A549 (cell line): ENCODE results near the gene SH3PXD2A. TPM values are rescaled to one million over a fixed set of nuclear protein-coding genes. Genes with fewer than 3 reads are reported as not detected.
"Not testable (repeated sequence)": the region's sequence is repeated elsewhere in the genome, so short reads cannot be mapped to it uniquely, and the experiment has no call there.

Source experiments
- ATAC-seq, 2 experiments: fragments of 200-7000 bp in 1 of 2; fragments of >200 bp in 1 of 2; cut with Nextera tagmentation in 1 of 2; cut with Tn5 transposase in 1 of 2; 3 replicates each; pipeline versions ENCODE4 v1.8.0 to v1.9.1; 2018 to 2020; ENCODE audit warnings: mild to moderate bottlenecking in 1 of 2, moderate library complexity in 1 of 2
- CTCF ChIA-PET: fragments of 300-600 bp; sonication (Branson Sonifier 250); formaldehyde crosslinking; extraction: SDS; loops from one replicate; lab custom pipeline; 2021; ENCODE audit warnings: antibody characterized with exemption, inconsistent platforms; lab: Yijun Ruan, JAX
- POLR2A ChIA-PET: fragments of 350-600 bp; formaldehyde crosslinking; extraction: SDS; loops from one replicate; lab custom pipeline; 2021; ENCODE audit warnings: antibody characterized with exemption, inconsistent platforms; lab: Yijun Ruan, JAX
- DNase-seq, 2 experiments: peaks; one replicate each; pipeline versions ENCODE4 v3.0.0 to v3.0.0-alpha.2; 2011 to 2016; ENCODE audit warnings: low read depth in 1 of 2, low spot score in 1 of 2
- FAIRE-seq: peaks from 2 replicates; lab custom pipeline; 2011; peaks lifted over from hg19 to GRCh38; lab: Jason Lieb, UNC
- H3K27ac ChIP-seq, 2 experiments: fragments of >200 bp; sonication (Bioruptor Twin); formaldehyde crosslinking; 3 replicates each; pipeline ENCODE4 v1.5.1; 2016 to 2017
- H3K4me1 ChIP-seq: fragments of >200 bp; sonication (Bioruptor Twin); formaldehyde crosslinking; 3 replicates; pipeline ENCODE4 v1.6.1; 2016
- H3K4me2 ChIP-seq: fragments of >200 bp; sonication (Bioruptor Twin); formaldehyde crosslinking; 3 replicates; pipeline ENCODE4 v1.6.1; 2016
- H3K4me3 ChIP-seq: fragments of >200 bp; sonication (Bioruptor Twin); formaldehyde crosslinking; 3 replicates; pipeline ENCODE4 v1.5.1; 2016
- H3K9me3 ChIP-seq: fragments of >200 bp; sonication (Bioruptor Twin); formaldehyde crosslinking; 3 replicates; pipeline ENCODE4 v1.6.1; 2016
- ELK1 ChIP-seq: fragments of 150-350 bp; IDR thresholded peaks from 2 replicates; pipeline ENCODE4 v1.6.1; 2014; ENCODE audit warnings: low read depth, mild to moderate bottlenecking, low read length
- ESRRA ChIP-seq: fragments of 150-350 bp; IDR thresholded peaks from 2 replicates; pipeline ENCODE4 v1.6.1; 2014; ENCODE audit warnings: mild to moderate bottlenecking, low read length, borderline replicate concordance
- FOSB ChIP-seq: fragments of 250-450 bp; sonication (Bioruptor Pico); IDR thresholded peaks from 2 replicates; pipeline ENCODE4 v1.5.0; 2020; ENCODE audit warnings: mild to moderate bottlenecking, moderate library complexity
- HOXB5 ChIP-seq: fragments of 250-450 bp; sonication (Bioruptor Pico); IDR thresholded peaks from 2 replicates; pipeline ENCODE4 v1.5.0; 2020; ENCODE audit warnings: mild to moderate bottlenecking, moderate library complexity
- KDM1A ChIP-seq: fragments of 200-600 bp; sonication (generic); IDR thresholded peaks from 2 replicates; pipeline ENCODE4 v1.6.1; 2016; ENCODE audit warnings: low read depth, mild to moderate bottlenecking
- MAFK ChIP-seq: fragments of 450-650 bp; IDR thresholded peaks from 2 replicates; pipeline ENCODE4 v1.6.1; 2014; ENCODE audit not compliant: partially characterized antibody
- PBX3 ChIP-seq: IDR thresholded peaks from 2 replicates; pipeline ENCODE4 v1.6.1; 2012
- PHF8 ChIP-seq: fragments of 200-600 bp; sonication (generic); IDR thresholded peaks from 2 replicates; pipeline ENCODE4 v1.6.1; 2016; ENCODE audit warnings: low read depth, mild to moderate bottlenecking, antibody characterized with exemption, moderate library complexity, borderline replicate concordance
- POLR2AphosphoS2 ChIP-seq: conservative IDR thresholded peaks from 2 replicates; pipeline ENCODE4 v1.6.1; 2012; ENCODE audit warnings: low read length, improper control_type of control experiment, inconsistent platforms
- RARB ChIP-seq: fragments of 250-450 bp; sonication (Bioruptor Pico); IDR thresholded peaks from 2 replicates; pipeline ENCODE4 v1.8.0; 2021; ENCODE audit warnings: mild to moderate bottlenecking, moderate library complexity
- REST ChIP-seq: fragments of 200-600 bp; sonication (generic); IDR thresholded peaks from 2 replicates; pipeline ENCODE4 v1.6.1; 2016; ENCODE audit warnings: antibody characterized with exemption, mild to moderate bottlenecking, moderate library complexity
- RFX5 ChIP-seq: fragments of 450-650 bp; IDR thresholded peaks from 2 replicates; pipeline ENCODE4 v1.7.1; 2014; ENCODE audit warnings: antibody characterized with exemption, mild to moderate bottlenecking, moderate library complexity
- TP53 ChIP-seq: fragments of 250-450 bp; sonication (Bioruptor Pico); IDR thresholded peaks from 2 replicates; pipeline ENCODE4 v1.5.0; 2021; ENCODE audit warnings: mild to moderate bottlenecking, moderate library complexity
- ZC3H11A ChIP-seq: fragments of 450-650 bp; IDR thresholded peaks from 2 replicates; pipeline ENCODE4 v1.6.1; 2014; ENCODE audit warnings: antibody characterized with exemption, mild to moderate bottlenecking
- WGBS: methylation state at CpG from one replicate; pipeline ENCODE4 v1.1.6; 2017; ENCODE audit errors: missing lambda C conversion rate; 5-methylcytosine and 5-hydroxymethylcytosine counted together
- polyA plus RNA-seq, 4 experiments: library from polyadenylated mRNA; depleted of rRNA in 3 of 4; stranded (reverse); fragments of >200 nt; fragmentation: RNase III in 1 of 4; extraction: RNeasy Plus Mini Kit Qiagen cat#74134 plus additional on column Dnase treatment in 1 of 4; gene quantifications; 2 replicates in 3 of 4; 3 replicates in 1 of 4; pipeline ENCODE4 v1.2.3, GENCODE V29; 2011 to 2017

SH3PXD2A gene
- polyA plus RNA-seq, 2 of the 4 experiments (the other 2 are of a cell fraction) = 2.4 to 3.9 TPM

- TF ChIP-seq KDM1A = no peak
- TF ChIP-seq MAFK = no peak
Measured at GRCh38 chr10:103610921-103611511, 244.4 kb downstream of the SH3PXD2A start (continued).

GRCh38 chr10:103610083-103610472 lies 245.3 kb downstream of the SH3PXD2A start:
- ATAC-seq (no peak), FAIRE-seq (no peak), DNase-seq (no peak)
- Histone ChIP-seq H3K4me2 (no peak overlapping the region), H3K4me3 (no peak overlapping the region), H3K4me1 (no peaks in the 10 kb centered on the region), H3K27ac (no peak overlapping the region), H3K9me3 (no peaks in the 10 kb centered on the region)
- WGBS = 87% methylated on average over 2 of the region's 2 CpGs
- TF ChIP-seq PBX3 (no peak), ELK1 (no peak), ESRRA (no peak), REST (no peak), RARB (CRISPR knock-in tag) (no peak), TP53 (CRISPR knock-in tag) (no peak), POLR2AphosphoS2 (no peak)
- ChIA-PET CTCF (interaction anchor here (1.2 to 3.5 kb wide), 4 partner anchors 11 to 278 kb away, joined by 5 to 21 read pairs (median 6); no protein-coding TSS in a partner anchor), POLR2A (no interaction called here)

GRCh38 chr10:103609231-103610082 lies 245.9 kb downstream of the SH3PXD2A start:
- no peak for FAIRE-seq
- POLR2A ChIA-PET = no interaction called here
- no peak for TF ChIP-seq KDM1A
- no peak for TF ChIP-seq FOSB (CRISPR knock-in tag)
- no peak for TF ChIP-seq ZC3H11A
- no peak for TF ChIP-seq PHF8
- no peak for TF ChIP-seq RFX5
- no peak for TF ChIP-seq HOXB5 (CRISPR knock-in tag)
- TF ChIP-seq, all 56 proteins: peak for 0
- H3K27ac ChIP-seq = no peak overlapping the region
- CTCF ChIA-PET = interaction anchor here (0.7 to 3.5 kb wide), 7 partner anchors 10 to 278 kb away, joined by 3 to 21 read pairs (median 5); no protein-coding TSS in a partner anchor
- 92% methylated on average over 8 of the region's 8 CpGs for WGBS
- no peak overlapping the region for H3K4me3 ChIP-seq
- no peaks in the 10 kb centered on the region for H3K4me1 ChIP-seq
- DNase-seq = no peak
- no peak overlapping the region for H3K4me2 ChIP-seq
- H3K9me3 ChIP-seq = no peaks in the 10 kb centered on the region
- no peak for ATAC-seq

GRCh38 chr10:103608056-103608455 lies 247.3 kb downstream of the SH3PXD2A start:
- not testable (repeated sequence) for FAIRE-seq, DNase-seq

GRCh38 chr10:103607051-103607450 lies 248.3 kb downstream of the SH3PXD2A start:
- H3K4me2 ChIP-seq, CTCF ChIA-PET: not testable (repeated sequence)

More at GRCh38 chr10:103608056-103608455, 247.3 kb downstream of the SH3PXD2A start:
- H3K9me3 ChIP-seq, ATAC-seq, H3K27ac ChIP-seq, POLR2A ChIA-PET, H3K4me1 ChIP-seq, H3K4me2 ChIP-seq, H3K4me3 ChIP-seq: not testable (repeated sequence)
- 89% methylated on average over 10 of the region's 11 CpGs for WGBS
- CTCF ChIA-PET = interaction anchor here (0.8 to 1.3 kb wide), 2 partner anchors 49 to 71 kb away, joined by 3 to 5 read pairs; no protein-coding TSS in a partner anchor

GRCh38 chr10:103606097-103606438 lies 249.3 kb downstream of the SH3PXD2A start:
- ATAC-seq, DNase-seq, FAIRE-seq, POLR2A ChIA-PET, H3K9me3 ChIP-seq, H3K4me2 ChIP-seq, H3K4me3 ChIP-seq, H3K27ac ChIP-seq, H3K4me1 ChIP-seq: not testable (repeated sequence)
- 94% methylated on average over 1 of the region's 1 CpG for WGBS
- CTCF ChIA-PET = interaction anchor here (0.7 to 18.9 kb wide), 16 partner anchors 8 to 279 kb away, joined by 3 to 265 read pairs (median 4); partner anchors contain the start of gene SH3PXD2A

More at GRCh38 chr10:103607051-103607450, 248.3 kb downstream of the SH3PXD2A start:
- H3K4me1 ChIP-seq, FAIRE-seq, H3K4me3 ChIP-seq, H3K9me3 ChIP-seq, DNase-seq, H3K27ac ChIP-seq, POLR2A ChIA-PET, ATAC-seq: not testable (repeated sequence)
- 93% methylated on average over 9 of the region's 32 CpGs for WGBS
